Panc1 (cell line): Measurements from ENCODE around the gene SPSB1.

ENCODE experiments used
- CTCF ChIP-seq: fragments of 450-650 bp; IDR thresholded peaks from 2 replicates; pipeline ENCODE4 v1.5.1; 2017; ENCODE audit warnings: mild to moderate bottlenecking
- REST ChIP-seq, 2 experiments: IDR thresholded peaks; 2 replicates each; pipeline ENCODE4 v1.6.1; 2011 to 2012; ENCODE audit warnings: low read depth in 2 of 2, control low read depth in 1 of 2, low read length in 1 of 2, mild to moderate bottlenecking in 1 of 2, moderate library complexity in 1 of 2; ENCODE audit not compliant: insufficient read depth in 1 of 2
- SIN3A ChIP-seq: IDR thresholded peaks from 2 replicates; pipeline ENCODE4 v1.6.1; 2012; ENCODE audit warnings: low read depth, mild to moderate bottlenecking, low read length, moderate library complexity, borderline replicate concordance; ENCODE audit not compliant: insufficient read depth
- TCF7L2 ChIP-seq: IDR thresholded peaks from 2 replicates; pipeline ENCODE4 v1.6.1; 2011; ENCODE audit warnings: mild to moderate bottlenecking, low read depth, low read length, inconsistent platforms

GRCh38 chr1:9363061-9363471 lies 70.4 kb downstream of the SPSB1 start:
- TF ChIP-seq CTCF, result no peak
- TF ChIP-seq SIN3A, result no peak
- TF ChIP-seq REST (IDR thresholded peaks at IDR 0.05; ENCODE audit: insufficient read depth in 1 of 2, low read depth in 2 of 2, low read length in 1 of 2), result no peak
- TF ChIP-seq TCF7L2, result no peak
